OCI-LY7 (cell line): ENCODE data around the gene DRC7. TPM values are rescaled to one million over a fixed set of nuclear protein-coding genes. Genes with fewer than 3 reads are reported as not detected.

Source experiments
- BruUV-seq: library from RNA; stranded (reverse); fragments of 400-500 nt; replicated peaks from 2 replicates; lab custom pipeline; 2021; lab: Mats Ljungman, UMichigan
- CTCF ChIA-PET: fragments of 300-600 bp; sonication (Branson Sonifier 250); formaldehyde crosslinking; loops from one replicate; lab custom pipeline; 2022; ENCODE audit warnings: antibody characterized with exemption; ENCODE audit not compliant: unreplicated experiment; lab: Charles Lee
- POLR2A ChIA-PET: fragments of 300-600 bp; sonication (Branson Sonifier 250); formaldehyde crosslinking; loops from one replicate; lab custom pipeline; 2022; ENCODE audit warnings: antibody characterized with exemption; lab: Charles Lee
- DNase-seq: peaks from one replicate; pipeline ENCODE4 v3.0.0-alpha.2; 2015; ENCODE audit warnings: low spot score
- H2AFZ ChIP-seq: fragments of 200-600 bp; sonication (generic), shearing (Covaris generic); 2 replicates; pipeline ENCODE4 v1.6.1; 2014; ENCODE audit warnings: mild to moderate bottlenecking, antibody characterized with exemption, low read length, moderate library complexity
- H3K27ac ChIP-seq: fragments of 200-600 bp; sonication (generic); 2 replicates; pipeline ENCODE4 v1.5.1; 2014; ENCODE audit warnings: mixed run types, low read depth, mild to moderate bottlenecking, moderate library complexity, low read length, inconsistent platforms; ENCODE audit not compliant: poor library complexity, severe bottlenecking
- H3K36me3 ChIP-seq: fragments of 200-600 bp; sonication (generic); 2 replicates; pipeline ENCODE4 v1.6.1; 2014; ENCODE audit warnings: mild to moderate bottlenecking, antibody characterized with exemption, low read length, moderate library complexity, mixed read lengths; ENCODE audit not compliant: insufficient read depth
- H3K4me1 ChIP-seq: fragments of 200-600 bp; sonication (generic); 2 replicates; pipeline ENCODE4 v1.5.1; 2014; ENCODE audit warnings: mild to moderate bottlenecking, low read length; ENCODE audit not compliant: insufficient read depth, poor library complexity, severe bottlenecking
- H3K4me2 ChIP-seq: fragments of 200-600 bp; sonication (generic); 2 replicates; pipeline ENCODE4 v1.6.1; 2014; ENCODE audit warnings: mild to moderate bottlenecking, low read length
- H3K4me3 ChIP-seq: fragments of 200-600 bp; sonication (generic); 2 replicates; pipeline ENCODE4 v1.5.1; 2014; ENCODE audit warnings: mild to moderate bottlenecking, low read depth, low read length; ENCODE audit not compliant: poor library complexity, severe bottlenecking
- H3K79me2 ChIP-seq: fragments of 200-600 bp; sonication (generic); 2 replicates; pipeline ENCODE4 v1.6.1; 2016; ENCODE audit warnings: low read depth, mild to moderate bottlenecking, low read length, moderate library complexity, mixed read lengths; ENCODE audit not compliant: insufficient read depth
- H3K9me2 ChIP-seq: fragments of 200-600 bp; sonication (generic); 2 replicates; pipeline ENCODE4 v1.6.1; 2016; ENCODE audit warnings: mild to moderate bottlenecking, low read length, mixed read lengths; ENCODE audit not compliant: insufficient read depth
- H3K9me3 ChIP-seq: fragments of 200-600 bp; sonication (generic); 2 replicates; pipeline ENCODE4 v1.6.1; 2014; ENCODE audit warnings: mild to moderate bottlenecking, mixed run types, low read length, mixed read lengths
- H4K20me1 ChIP-seq: fragments of 200-600 bp; sonication (generic); 2 replicates; pipeline ENCODE4 v1.6.1; 2014; ENCODE audit warnings: mild to moderate bottlenecking, antibody characterized with exemption, low read length, moderate library complexity, mixed read lengths; ENCODE audit not compliant: insufficient read depth
- CTCF ChIP-seq: fragments of 200-600 bp; sonication (generic); conservative IDR thresholded peaks from 2 replicates; pipeline ENCODE4 v1.5.1; 2014; ENCODE audit warnings: mild to moderate bottlenecking, antibody characterized with exemption, low read length, moderate library complexity, mixed read lengths
- EZH2phosphoT487 ChIP-seq: fragments of 200-600 bp; sonication (generic); IDR thresholded peaks from 2 replicates; pipeline ENCODE4 v1.6.1; 2018; ENCODE audit warnings: low read depth, borderline replicate concordance, mild to moderate bottlenecking, mixed run types, antibody characterized with exemption, low read length, moderate library complexity, mixed read lengths
- intact Hi-C: fragments of 100-400 bp; cut with micrococcal nuclease; formaldehyde crosslinking; loops from one replicate; pipeline ENCODE4 v1.10.0; 2022; ENCODE audit not compliant: unreplicated experiment
- total RNA-seq, 2 experiments: library from RNA; depleted of rRNA in 1 of 2; stranded (reverse); fragments of >200 nt in 1 of 2; shearing (Covaris generic) in 1 of 2; gene quantifications; 2 replicates each; pipeline ENCODE4 v1.2.3, GENCODE V29; 2014 to 2022

Gene DRC7
- total RNA-seq, 2 experiments from 2014 or later = 0.44 to 0.46 TPM

GRCh38 chr16:57750796-57751538 is 56.4 kb downstream of the DRC7 start:
- no peak overlapping the region for H2AFZ ChIP-seq
- no peak overlapping the region for H3K27ac ChIP-seq
- H3K4me2 ChIP-seq = no peak overlapping the region
- no peaks in the 10 kb centered on the region for H3K79me2 ChIP-seq
- ChIA-PET CTCF (interaction anchor here (0.5 kb wide), 1 partner anchor 23 kb away, joined by 4 read pairs; no protein-coding TSS in a partner anchor), POLR2A (interaction anchor here (0.5 kb wide), 1 partner anchor 42 kb away, joined by 3 read pairs; no protein-coding TSS in a partner anchor)
- no peak for DNase-seq
- H3K4me1 ChIP-seq = no peaks in the 10 kb centered on the region
- no peaks in the 10 kb centered on the region for H3K9me3 ChIP-seq
- H4K20me1 ChIP-seq = no peaks in the 10 kb centered on the region
- no peak for TF ChIP-seq EZH2phosphoT487
- TF ChIP-seq CTCF = no peak
- no peak overlapping the region for H3K4me3 ChIP-seq
- H3K9me2 ChIP-seq = no peaks in the 10 kb centered on the region
- H3K36me3 ChIP-seq = peaks cover 5% of the 10 kb centered on the region; the same call in 1 of the 2 replicates
- no TSS peak for BruUV-seq
- intact Hi-C loops = no loop called here

GRCh38 chr16:57751539-57752202 is 57.1 kb downstream of the DRC7 start:
- no peak overlapping the region for H3K27ac ChIP-seq
- intact Hi-C loops = no loop called here
- no peaks in the 10 kb centered on the region for H3K4me1 ChIP-seq
- no peaks in the 10 kb centered on the region for H3K79me2 ChIP-seq
- H3K9me3 ChIP-seq = no peaks in the 10 kb centered on the region
- POLR2A ChIA-PET = no interaction called here
- H4K20me1 ChIP-seq = no peaks in the 10 kb centered on the region
- DNase-seq = no peak
- H3K36me3 ChIP-seq = peaks cover 8% of the 10 kb centered on the region; the same call in 1 of the 2 replicates
- CTCF ChIA-PET = interaction anchor here (0.5 kb wide), 1 partner anchor 23 kb away, joined by 4 read pairs; no protein-coding TSS in a partner anchor
- H3K9me2 ChIP-seq = no peaks in the 10 kb centered on the region
- no peak overlapping the region for H2AFZ ChIP-seq
- no peak overlapping the region for H3K4me2 ChIP-seq
- BruUV-seq = no TSS peak
- no peak overlapping the region for H3K4me3 ChIP-seq
- TF ChIP-seq EZH2phosphoT487 (no peak), CTCF (no peak)
